ENCODE data around the gene FAM222B.

Gene FAM222B

GRCh38 chr17:28773736-28774135, 68.9 kb downstream of the FAM222B start:
- DNase-seq, result no peak
- Histone ChIP-seq H3K4me3 (ENCODE audit: low read depth, low read length) (no peak overlapping the region), H3K4me1 (no peaks in the 10 kb centered on the region), H3K36me3 (no peaks in the 10 kb centered on the region), H3K27me3 (no peaks in the 10 kb centered on the region), H3K9me3 (no peaks in the 10 kb centered on the region)
- no peak for TF ChIP-seq CTCF (IDR thresholded peaks at IDR 0.05; ENCODE audit: low read depth, low read length)

- no peak for DNase-seq
- Histone ChIP-seq H3K4me3 (ENCODE audit: low read depth, low read length) (no peak overlapping the region), H3K27me3 (no peaks in the 10 kb centered on the region), H3K9me3 (no peaks in the 10 kb centered on the region), H3K36me3 (peaks cover 3% of the 10 kb centered on the region), H3K4me1 (no peaks in the 10 kb centered on the region)
- TF ChIP-seq CTCF (IDR thresholded peaks at IDR 0.05; ENCODE audit: low read depth, low read length), result no peak
These were observed 77.6 kb downstream of the FAM222B start for GRCh38 chr17:28765038-28765437.

GRCh38 chr17:28763804-28764266, 78.8 kb downstream of the FAM222B start:
- H3K4me3 ChIP-seq (ENCODE audit: low read depth, low read length), result no peak overlapping the region
- no peaks in the 10 kb centered on the region for H3K4me1 ChIP-seq
- TF ChIP-seq CTCF (IDR thresholded peaks at IDR 0.05; ENCODE audit: low read depth, low read length), result peak; percentile 72
- DNase-seq, result peak; percentile 62
- no peaks in the 10 kb centered on the region for H3K9me3 ChIP-seq
- no peaks in the 10 kb centered on the region for H3K27me3 ChIP-seq
- peaks cover 6% of the 10 kb centered on the region for H3K36me3 ChIP-seq

GRCh38 chr17:28763137-28763799, 79.3 kb downstream of the FAM222B start:
- Histone ChIP-seq H3K4me1 (no peaks in the 10 kb centered on the region), H3K27me3 (no peaks in the 10 kb centered on the region), H3K4me3 (ENCODE audit: low read depth, low read length) (no peak overlapping the region), H3K9me3 (no peaks in the 10 kb centered on the region), H3K36me3 (peaks cover 9% of the 10 kb centered on the region)
- DNase-seq, result no peak
- no peak for TF ChIP-seq CTCF (IDR thresholded peaks at IDR 0.05; ENCODE audit: low read depth, low read length)

- Histone ChIP-seq H3K36me3 (peaks cover 9% of the 10 kb centered on the region), H3K9me3 (no peaks in the 10 kb centered on the region), H3K4me3 (ENCODE audit: low read depth, low read length) (no peak overlapping the region), H3K27me3 (no peaks in the 10 kb centered on the region), H3K4me1 (no peaks in the 10 kb centered on the region)
- no peak for DNase-seq
- no peak for TF ChIP-seq CTCF (IDR thresholded peaks at IDR 0.05; ENCODE audit: low read depth, low read length)
These were observed 81.7 kb downstream of the FAM222B start for GRCh38 chr17:28760601-28761562.

All from BE2C (cell line).